HepG2 (cell line): Measurements from ENCODE around the gene WDR37. TPM values are rescaled to one million over a fixed set of nuclear protein-coding genes. Genes with fewer than 3 reads are reported as not detected.

ENCODE experiments used
- ATAC-seq: fragments of 200-7000 bp; cut with Tn5 transposase; 3 replicates; pipeline ENCODE4 v1.9.1; 2020; ENCODE audit warnings: mild to moderate bottlenecking, moderate library complexity
- BruUV-seq: library from RNA; stranded (reverse); fragments of 400-500 nt; replicated peaks from 2 replicates; lab custom pipeline; 2021; lab: Mats Ljungman, UMichigan
- CTCF ChIA-PET: fragments of 300-600 bp; formaldehyde crosslinking; extraction: SDS; loops from one replicate; lab custom pipeline; 2021; ENCODE audit warnings: low total read pairs, inconsistent platforms, low intra/inter-chr PET ratio; lab: Yijun Ruan, JAX
- POLR2A ChIA-PET: fragments of 350-600 bp; sonication (Branson Sonifier 250); formaldehyde crosslinking; loops from one replicate; lab custom pipeline; 2020; ENCODE audit warnings: antibody characterized with exemption, inconsistent platforms; lab: Yijun Ruan, JAX
- DNase-seq: peaks from one replicate; pipeline ENCODE4 v3.0.0-alpha.2; 2015; ENCODE audit warnings: low spot score
- FAIRE-seq: peaks from 3 replicates; lab custom pipeline; 2011; peaks lifted over from hg19 to GRCh38; lab: Jason Lieb, UNC
- H2AFZ ChIP-seq: one replicate; pipeline ENCODE4 v1.6.1; 2011; ENCODE audit warnings: low read length, inconsistent platforms
- H3K27ac ChIP-seq: fragments of 300-600 bp; 3 replicates; pipeline ENCODE4 v1.8.0; 2011; ENCODE audit warnings: mixed run types, mild to moderate bottlenecking, mixed read lengths, low read length, inconsistent platforms; ENCODE audit not compliant: insufficient read depth; ENCODE audit errors: extremely low read length
- H3K27me3 ChIP-seq, 2 experiments: fragments of 200-600 bp in 1 of 2; 2 replicates in 1 of 2; 3 replicates in 1 of 2; pipeline versions ENCODE4 v1.6.0 to v1.8.0; 2011; ENCODE audit warnings: low read length in 2 of 2, mild to moderate bottlenecking in 2 of 2, moderate library complexity in 2 of 2, inconsistent platforms in 1 of 2; ENCODE audit not compliant: insufficient read depth in 2 of 2, control insufficient read depth in 1 of 2
- H3K36me3 ChIP-seq, 2 experiments: fragments of 200-600 bp in 1 of 2; replicated peaks in 1 of 2; 2 replicates in 1 of 2; 3 replicates in 1 of 2; pipeline versions ENCODE4 v1.5.1 to v1.8.0; 2011; ENCODE audit warnings: low read length in 2 of 2, inconsistent platforms in 1 of 2; ENCODE audit not compliant: insufficient read depth in 2 of 2, control insufficient read depth in 1 of 2
- H3K4me1 ChIP-seq: 2 replicates; pipeline ENCODE4 v1.5.1; 2012; ENCODE audit warnings: low read length, inconsistent platforms; ENCODE audit not compliant: insufficient read depth
- H3K4me2 ChIP-seq: 2 replicates; pipeline ENCODE4 v1.6.0; 2011; ENCODE audit warnings: low read depth, low read length, inconsistent platforms
- H3K4me3 ChIP-seq, 3 experiments: fragments of 200-600 bp in 1 of 3; sonication (generic), shearing (Covaris generic) in 1 of 3; replicated peaks in 1 of 3; 2 replicates each; pipeline ENCODE4 v1.5.1; 2011 to 2016; ENCODE audit warnings: low read length in 3 of 3, inconsistent platforms in 2 of 3, low read depth in 2 of 3, mild to moderate bottlenecking in 2 of 3, control low read depth in 1 of 3, mixed read lengths in 1 of 3; ENCODE audit not compliant: insufficient read depth in 1 of 3
- H3K79me2 ChIP-seq: one replicate; pipeline ENCODE4 v1.6.1; 2011; ENCODE audit warnings: low read length, inconsistent platforms; ENCODE audit not compliant: insufficient read depth
- H3K9ac ChIP-seq: 2 replicates; pipeline ENCODE4 v1.6.0; 2011; ENCODE audit warnings: mild to moderate bottlenecking, low read depth, low read length, inconsistent platforms; ENCODE audit not compliant: insufficient read depth
- H3K9me3 ChIP-seq: 2 replicates; pipeline ENCODE4 v1.5.1; 2012; ENCODE audit warnings: mild to moderate bottlenecking, low read length
- H4K20me1 ChIP-seq: 2 replicates; pipeline ENCODE4 v1.6.0; 2011; ENCODE audit warnings: inconsistent platforms, mild to moderate bottlenecking, low read length, moderate library complexity; ENCODE audit not compliant: insufficient read depth
- REST ChIP-seq, 2 experiments: IDR thresholded peaks; 2 replicates each; pipeline ENCODE4 v1.6.1; 2011 to 2012; ENCODE audit warnings: low read length in 2 of 2, borderline replicate concordance in 1 of 2, low read depth in 1 of 2, mild to moderate bottlenecking in 1 of 2, moderate library complexity in 1 of 2
- ZNF691 ChIP-seq: sonication (generic); formaldehyde crosslinking; IDR thresholded peaks from 2 replicates; pipeline ENCODE4 v1.4.0; 2020; ENCODE audit warnings: missing genetic modification reagents, low read depth, mild to moderate bottlenecking, borderline replicate concordance
- WGBS: methylation state at CpG from one replicate; pipeline ENCODE4 v1.1.6; 2017; ENCODE audit warnings: low lambda C conversion rate; 5-methylcytosine and 5-hydroxymethylcytosine counted together
- in situ Hi-C: cut with HindIII; loops from 2 replicates; pipeline ENCODE4 v1.10.0; 2017; ENCODE audit warnings: low pct_unique_long_range_greater_than_20kb; ENCODE audit not compliant: extremely low pct_ligation_motif_present
- intact Hi-C: fragments of 100-400 bp; cut with micrococcal nuclease; formaldehyde crosslinking; loops from one replicate; pipeline ENCODE4 v1.10.0; 2022; ENCODE audit not compliant: unreplicated experiment
- polyA plus RNA-seq, 8 experiments: library from polyadenylated mRNA; depleted of rRNA in 3 of 8; stranded (reverse) in 7 of 8; unstranded in 1 of 8; fragments of >200 nt; fragmentation: Illumina TruSeq in 4 of 8; extraction: Trizol in 4 of 8; gene quantifications; 2 replicates each; pipeline versions ENCODE4 v1.2.1 to v1.2.3, GENCODE V29; 2011 to 2016; ENCODE audit warnings: low read depth in 4 of 8, missing spikeins in 1 of 8, mixed read lengths in 1 of 8; ENCODE audit not compliant: insufficient read depth in 1 of 8
- total RNA-seq, 5 experiments: library from RNA; depleted of rRNA; stranded (reverse); fragments of >200 nt; fragmentation: Illumina TruSeq; extraction: Trizol; gene quantifications; 2 replicates each; pipeline ENCODE4 v1.2.3, GENCODE V29; 2016; ENCODE audit warnings: low read depth in 1 of 5

The WDR37 gene
- total and polyA plus RNA-seq, 2 of the 13 experiments (the other 11 are each of a cell fraction or from before 2014, with no cell fraction given): 5.9 to 7.5 TPM

GRCh38 chr10:1147810-1148209 is 91.6 kb downstream of the WDR37 start:
- Histone ChIP-seq H4K20me1 (no peaks in the 10 kb centered on the region), H3K9ac (no peak overlapping the region), H3K27me3 (peaks cover 1 to 12% of the 10 kb centered on the region in 2 experiments; a peak in 2 of 5 replicates), H2AFZ (no peak overlapping the region), H3K4me2 (no peak overlapping the region), H3K4me3 (no peak overlapping the region), H3K4me1 (no peaks in the 10 kb centered on the region), H3K36me3 (no peaks in the 10 kb centered on the region), H3K9me3 (peaks cover 13% of the 10 kb centered on the region), H3K27ac (no peak overlapping the region), H3K79me2 (no peaks in the 10 kb centered on the region)
- ATAC-seq (0 out of 3 replicates have a peak, but pooled peaks have one; percentile 33), FAIRE-seq (no peak), DNase-seq (no peak)
- intact Hi-C loops: no loop called here
- BruUV-seq: no TSS peak
- TF ChIP-seq REST (IDR thresholded peaks at IDR 0.05; ENCODE audit: borderline replicate concordance in 1 of 2, low read depth in 1 of 2, low read length in 2 of 2) (peak in 1 of 2 experiments; percentile 70; a peak in 3 of 4 replicates), ZNF691 (CRISPR knock-in tag) (no peak)
- CTCF ChIA-PET: no interaction called here
- POLR2A ChIA-PET: no interaction called here
- WGBS: 0% methylated on average over 3 of the region's 5 CpGs
- in situ Hi-C loops: no loop called here
